K562 (cell line): Measurements from ENCODE around the gene ZNF791. TPM values are rescaled to one million over a fixed set of nuclear protein-coding genes. Genes with fewer than 3 reads are reported as not detected.

Source experiments
- CHD2 ChIP-seq: IDR thresholded peaks from 2 replicates; pipeline ENCODE4 v1.6.1; 2011; ENCODE audit warnings: low read depth, low read length
- COPS2 ChIP-seq: fragments of 450-650 bp; conservative IDR thresholded peaks from 2 replicates; pipeline ENCODE4 v1.6.1; 2016; ENCODE audit warnings: mild to moderate bottlenecking, moderate library complexity
- HDAC1 ChIP-seq, 2 experiments: fragments of 450-650 bp; IDR thresholded peaks; 2 replicates each; pipeline ENCODE4 v1.6.1; 2016 to 2017; ENCODE audit warnings: inconsistent platforms in 1 of 2, mild to moderate bottlenecking in 1 of 2, moderate library complexity in 1 of 2
- HES1 ChIP-seq: fragments of 450-650 bp; IDR thresholded peaks from 2 replicates; pipeline ENCODE4 v1.6.1; 2016; ENCODE audit warnings: low read depth, mild to moderate bottlenecking, moderate library complexity
- NRF1 ChIP-seq, 2 experiments: fragments of 450-650 bp; IDR thresholded peaks in 1 of 2; conservative IDR thresholded peaks in 1 of 2; 2 replicates each; pipeline ENCODE4 v1.6.1; 2014; ENCODE audit warnings: mild to moderate bottlenecking in 2 of 2
- RBM39 ChIP-seq: fragments of 200-400 bp; formaldehyde crosslinking; optimal IDR thresholded peaks from 2 replicates; pipeline ENCODE3; 2018; ENCODE audit warnings: low read depth, low read length
- STAT5A ChIP-seq: IDR thresholded peaks from 2 replicates; pipeline ENCODE4 v1.6.1; 2012; ENCODE audit warnings: low read length, inconsistent platforms, borderline replicate concordance
- VEZF1 ChIP-seq: fragments of 200-800 bp; sonication (Bioruptor generic); IDR thresholded peaks from 2 replicates; pipeline ENCODE4 v1.6.1; 2017; ENCODE audit warnings: missing genetic modification characterization, missing compliant biosample characterization
- ZBTB7A ChIP-seq: IDR thresholded peaks from 2 replicates; pipeline ENCODE4 v1.6.1; 2011; ENCODE audit warnings: low read depth, mild to moderate bottlenecking, low read length, moderate library complexity, borderline replicate concordance; ENCODE audit not compliant: control insufficient read depth
- ZKSCAN3 ChIP-seq: fragments of 250-450 bp; sonication (Bioruptor Pico); IDR thresholded peaks from 2 replicates; pipeline ENCODE4 v1.4.0; 2020
- ZNF224 ChIP-seq: sonication (generic); formaldehyde crosslinking; IDR thresholded peaks from 2 replicates; pipeline ENCODE4 v1.8.0; 2022; ENCODE audit warnings: mild to moderate bottlenecking, missing genetic modification reagents
- ZNF263 ChIP-seq: sonication (generic); formaldehyde crosslinking; IDR thresholded peaks from 2 replicates; pipeline ENCODE4 v1.8.0; 2022; ENCODE audit warnings: mild to moderate bottlenecking, missing genetic modification reagents, borderline replicate concordance
- ZNF408 ChIP-seq: fragments of 250-450 bp; sonication (Bioruptor Pico); IDR thresholded peaks from 2 replicates; pipeline ENCODE4 v1.4.0; 2020; ENCODE audit warnings: low read depth, mild to moderate bottlenecking, moderate library complexity
- polyA plus RNA-seq, 8 experiments: library from polyadenylated mRNA; depleted of rRNA in 4 of 8; stranded (reverse) in 5 of 8; unstranded in 3 of 8; fragments of >200 nt; fragmentation: Nextera tagmentation in 2 of 8; fragmentation: Illumina TruSeq in 1 of 8; extraction: Ambion mirVana in 2 of 8; extraction: Trizol in 1 of 8; gene quantifications; 2 replicates each; pipeline versions ENCODE4 v1.2.1 to v1.2.3, GENCODE V29; 2011 to 2014; ENCODE audit warnings: inconsistent platforms in 1 of 8, missing spikeins in 1 of 8
- total RNA-seq, 7 experiments: library from RNA; depleted of rRNA in 6 of 7; stranded (reverse); fragments of >200 nt in 6 of 7; fragmentation: Illumina TruSeq in 2 of 7; extraction: Trizol in 2 of 7; gene quantifications; 2 replicates each; pipeline versions ENCODE4 v1.2.1 to v1.2.3, GENCODE V29; 2011 to 2021; ENCODE audit warnings: low replicate concordance in 1 of 7
- TF ChIP-seq, protein P1 (sequence below): fragments of 200-600 bp; sonication (generic); IDR thresholded peaks from one replicate; pipeline ENCODE4 v1.6.1; 2012; ENCODE audit warnings: mild to moderate bottlenecking, low read depth, low read length, inconsistent platforms

The ZNF791 gene
- total and polyA plus RNA-seq, 9 of the 15 experiments (the other 6 are each of a cell fraction or from before 2014, with no cell fraction given): 7.8 to 22.7 (median 13.1) TPM

DNA sequence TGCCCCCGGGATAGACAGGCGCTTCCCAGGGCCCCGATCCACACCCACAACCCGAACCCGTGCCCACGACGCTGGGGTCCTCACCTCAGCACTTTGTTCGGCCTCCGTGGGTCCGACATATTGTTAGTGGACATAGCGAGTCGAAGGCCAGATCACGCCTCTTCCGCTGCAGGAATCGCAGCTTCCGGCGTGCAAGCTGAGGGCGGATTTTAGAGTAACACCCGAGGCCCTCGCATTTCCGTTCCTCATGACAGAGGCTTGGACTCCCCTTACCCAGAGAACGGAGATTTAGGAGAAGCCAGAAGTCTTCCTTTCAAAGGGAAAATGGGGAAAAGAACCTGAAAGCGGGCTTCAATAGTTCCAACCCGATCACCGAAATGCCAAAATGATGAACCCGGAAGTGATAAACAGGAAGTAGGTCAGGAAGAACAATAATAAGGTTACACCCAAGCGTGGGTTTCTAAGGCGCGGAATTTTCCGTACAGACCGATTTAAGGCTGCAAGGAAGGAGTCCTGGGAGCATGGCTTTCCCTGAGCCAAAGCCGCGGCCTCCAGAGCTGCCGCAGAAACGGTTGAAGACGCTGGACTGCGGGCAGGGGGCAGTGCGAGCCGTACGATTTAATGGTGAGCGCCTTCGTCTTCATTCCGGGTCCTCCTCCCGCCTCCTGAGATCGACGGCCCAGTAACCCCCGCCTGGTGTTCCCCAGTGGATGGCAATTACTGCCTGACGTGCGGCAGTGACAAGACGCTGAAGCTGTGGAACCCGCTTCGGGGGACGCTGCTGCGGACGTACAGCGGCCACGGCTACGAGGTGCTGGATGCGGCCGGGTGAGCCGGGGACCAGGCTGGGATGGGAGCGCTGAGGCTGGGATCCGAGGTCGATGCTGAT lies 58.8 kb downstream of the ZNF791 start (continued):
- TF ChIP-seq, protein P1, sequence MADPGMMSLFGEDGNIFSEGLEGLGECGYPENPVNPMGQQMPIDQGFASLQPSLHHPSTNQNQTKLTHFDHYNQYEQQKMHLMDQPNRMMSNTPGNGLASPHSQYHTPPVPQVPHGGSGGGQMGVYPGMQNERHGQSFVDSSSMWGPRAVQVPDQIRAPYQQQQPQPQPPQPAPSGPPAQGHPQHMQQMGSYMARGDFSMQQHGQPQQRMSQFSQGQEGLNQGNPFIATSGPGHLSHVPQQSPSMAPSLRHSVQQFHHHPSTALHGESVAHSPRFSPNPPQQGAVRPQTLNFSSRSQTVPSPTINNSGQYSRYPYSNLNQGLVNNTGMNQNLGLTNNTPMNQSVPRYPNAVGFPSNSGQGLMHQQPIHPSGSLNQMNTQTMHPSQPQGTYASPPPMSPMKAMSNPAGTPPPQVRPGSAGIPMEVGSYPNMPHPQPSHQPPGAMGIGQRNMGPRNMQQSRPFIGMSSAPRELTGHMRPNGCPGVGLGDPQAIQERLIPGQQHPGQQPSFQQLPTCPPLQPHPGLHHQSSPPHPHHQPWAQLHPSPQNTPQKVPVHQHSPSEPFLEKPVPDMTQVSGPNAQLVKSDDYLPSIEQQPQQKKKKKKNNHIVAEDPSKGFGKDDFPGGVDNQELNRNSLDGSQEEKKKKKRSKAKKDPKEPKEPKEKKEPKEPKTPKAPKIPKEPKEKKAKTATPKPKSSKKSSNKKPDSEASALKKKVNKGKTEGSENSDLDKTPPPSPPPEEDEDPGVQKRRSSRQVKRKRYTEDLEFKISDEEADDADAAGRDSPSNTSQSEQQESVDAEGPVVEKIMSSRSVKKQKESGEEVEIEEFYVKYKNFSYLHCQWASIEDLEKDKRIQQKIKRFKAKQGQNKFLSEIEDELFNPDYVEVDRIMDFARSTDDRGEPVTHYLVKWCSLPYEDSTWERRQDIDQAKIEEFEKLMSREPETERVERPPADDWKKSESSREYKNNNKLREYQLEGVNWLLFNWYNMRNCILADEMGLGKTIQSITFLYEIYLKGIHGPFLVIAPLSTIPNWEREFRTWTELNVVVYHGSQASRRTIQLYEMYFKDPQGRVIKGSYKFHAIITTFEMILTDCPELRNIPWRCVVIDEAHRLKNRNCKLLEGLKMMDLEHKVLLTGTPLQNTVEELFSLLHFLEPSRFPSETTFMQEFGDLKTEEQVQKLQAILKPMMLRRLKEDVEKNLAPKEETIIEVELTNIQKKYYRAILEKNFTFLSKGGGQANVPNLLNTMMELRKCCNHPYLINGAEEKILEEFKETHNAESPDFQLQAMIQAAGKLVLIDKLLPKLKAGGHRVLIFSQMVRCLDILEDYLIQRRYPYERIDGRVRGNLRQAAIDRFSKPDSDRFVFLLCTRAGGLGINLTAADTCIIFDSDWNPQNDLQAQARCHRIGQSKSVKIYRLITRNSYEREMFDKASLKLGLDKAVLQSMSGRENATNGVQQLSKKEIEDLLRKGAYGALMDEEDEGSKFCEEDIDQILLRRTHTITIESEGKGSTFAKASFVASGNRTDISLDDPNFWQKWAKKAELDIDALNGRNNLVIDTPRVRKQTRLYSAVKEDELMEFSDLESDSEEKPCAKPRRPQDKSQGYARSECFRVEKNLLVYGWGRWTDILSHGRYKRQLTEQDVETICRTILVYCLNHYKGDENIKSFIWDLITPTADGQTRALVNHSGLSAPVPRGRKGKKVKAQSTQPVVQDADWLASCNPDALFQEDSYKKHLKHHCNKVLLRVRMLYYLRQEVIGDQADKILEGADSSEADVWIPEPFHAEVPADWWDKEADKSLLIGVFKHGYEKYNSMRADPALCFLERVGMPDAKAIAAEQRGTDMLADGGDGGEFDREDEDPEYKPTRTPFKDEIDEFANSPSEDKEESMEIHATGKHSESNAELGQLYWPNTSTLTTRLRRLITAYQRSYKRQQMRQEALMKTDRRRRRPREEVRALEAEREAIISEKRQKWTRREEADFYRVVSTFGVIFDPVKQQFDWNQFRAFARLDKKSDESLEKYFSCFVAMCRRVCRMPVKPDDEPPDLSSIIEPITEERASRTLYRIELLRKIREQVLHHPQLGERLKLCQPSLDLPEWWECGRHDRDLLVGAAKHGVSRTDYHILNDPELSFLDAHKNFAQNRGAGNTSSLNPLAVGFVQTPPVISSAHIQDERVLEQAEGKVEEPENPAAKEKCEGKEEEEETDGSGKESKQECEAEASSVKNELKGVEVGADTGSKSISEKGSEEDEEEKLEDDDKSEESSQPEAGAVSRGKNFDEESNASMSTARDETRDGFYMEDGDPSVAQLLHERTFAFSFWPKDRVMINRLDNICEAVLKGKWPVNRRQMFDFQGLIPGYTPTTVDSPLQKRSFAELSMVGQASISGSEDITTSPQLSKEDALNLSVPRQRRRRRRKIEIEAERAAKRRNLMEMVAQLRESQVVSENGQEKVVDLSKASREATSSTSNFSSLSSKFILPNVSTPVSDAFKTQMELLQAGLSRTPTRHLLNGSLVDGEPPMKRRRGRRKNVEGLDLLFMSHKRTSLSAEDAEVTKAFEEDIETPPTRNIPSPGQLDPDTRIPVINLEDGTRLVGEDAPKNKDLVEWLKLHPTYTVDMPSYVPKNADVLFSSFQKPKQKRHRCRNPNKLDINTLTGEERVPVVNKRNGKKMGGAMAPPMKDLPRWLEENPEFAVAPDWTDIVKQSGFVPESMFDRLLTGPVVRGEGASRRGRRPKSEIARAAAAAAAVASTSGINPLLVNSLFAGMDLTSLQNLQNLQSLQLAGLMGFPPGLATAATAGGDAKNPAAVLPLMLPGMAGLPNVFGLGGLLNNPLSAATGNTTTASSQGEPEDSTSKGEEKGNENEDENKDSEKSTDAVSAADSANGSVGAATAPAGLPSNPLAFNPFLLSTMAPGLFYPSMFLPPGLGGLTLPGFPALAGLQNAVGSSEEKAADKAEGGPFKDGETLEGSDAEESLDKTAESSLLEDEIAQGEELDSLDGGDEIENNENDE: no peak
- TF ChIP-seq ZBTB7A (peak; percentile 40; the same call in 1 of the 2 replicates), HES1 (no peak), ZKSCAN3 (CRISPR knock-in tag) (no peak), VEZF1 (CRISPR knock-in tag) (peak; percentile 58), HDAC1 (IDR thresholded peaks at IDR 0.05) (peak in 1 of 2 experiments; percentile 84; a peak in 2 of 4 replicates), ZNF408 (CRISPR knock-in tag) (no peak), RBM39 (no peak), CHD2 (no peak), STAT5A (peak; percentile 28; the same call in 1 of the 2 replicates), ZNF263 (no peak; the same call in 1 of the 2 replicates), NRF1 (conservative IDR thresholded peaks at IDR 0.05 in 1 of 2, IDR thresholded peaks at IDR 0.05 in 1 of 2) (no peak), COPS2 (no peak), ZNF224 (CRISPR knock-in tag) (no peak)
